H1 (cell line): ENCODE data around the gene RTP1. TPM values are rescaled to one million over a fixed set of nuclear protein-coding genes. Genes with fewer than 3 reads are reported as not detected.

Source experiments
- ATF2 ChIP-seq: IDR thresholded peaks from 2 replicates; pipeline ENCODE4 v1.6.1; 2012; ENCODE audit warnings: low read length, inconsistent platforms
- CBX5 ChIP-seq: fragments of 300-800, 300-1000 bp; sonication (generic); IDR thresholded peaks from 2 replicates; pipeline ENCODE4 v1.7.1; 2016; ENCODE audit warnings: antibody characterized with exemption, low read length, low read depth
- CEBPB ChIP-seq: IDR thresholded peaks from 2 replicates; pipeline ENCODE4 v1.6.1; 2012; ENCODE audit warnings: low read depth, low read length
- EP300 ChIP-seq, 2 experiments: IDR thresholded peaks; 1 replicate in 1 of 2; 2 replicates in 1 of 2; pipeline ENCODE4 v1.6.1; 2011 to 2012; ENCODE audit warnings: low read depth in 2 of 2, low read length in 2 of 2, mild to moderate bottlenecking in 2 of 2, borderline replicate concordance in 1 of 2, inconsistent platforms in 1 of 2, moderate library complexity in 1 of 2
- KDM4A ChIP-seq: IDR thresholded peaks from one replicate; pipeline ENCODE4 v1.7.1; 2012; ENCODE audit warnings: low read depth, mild to moderate bottlenecking, moderate library complexity, low read length, inconsistent platforms; ENCODE audit not compliant: severe bottlenecking
- polyA plus RNA-seq, 7 experiments: library from polyadenylated mRNA; depleted of rRNA in 3 of 7; stranded (reverse) in 5 of 7; unstranded in 2 of 7; fragments of >200 nt in 5 of 7; fragments of 200-250 nt in 2 of 7; gene quantifications; 1 replicate in 5 of 7; 2 replicates in 1 of 7; 4 replicates in 1 of 7; pipeline versions ENCODE4 v1.2.1 to v1.2.3, GENCODE V29; 2011 to 2013; ENCODE audit warnings: missing spikeins in 2 of 7, mixed read lengths in 2 of 7
- total RNA-seq: library from RNA; stranded (reverse); fragmentation: NEBNext Ultra II Directional; extraction: Animal tissue kit (Norgen Biotek cat#: 25700); gene quantifications from 2 replicates; pipeline ENCODE4 v1.2.1, GENCODE V29; 2021
- TF ChIP-seq, protein P1 (sequence below): fragments of 300-600 bp; sonication (generic); IDR thresholded peaks from 2 replicates; pipeline ENCODE4 v1.7.1; 2012; ENCODE audit warnings: low read length, moderate library complexity, mild to moderate bottlenecking, inconsistent platforms; ENCODE audit not compliant: insufficient replicate concordance
- TF ChIP-seq, protein P2 (sequence below): IDR thresholded peaks from 2 replicates; pipeline ENCODE4 v1.6.1; 2012; ENCODE audit warnings: inconsistent platforms

RTP1 gene
- total and polyA plus RNA-seq, 2 of the 8 experiments (the other 6 are each of a cell fraction or from before 2014, with no cell fraction given) = 2.9 to 3.0 TPM

DNA sequence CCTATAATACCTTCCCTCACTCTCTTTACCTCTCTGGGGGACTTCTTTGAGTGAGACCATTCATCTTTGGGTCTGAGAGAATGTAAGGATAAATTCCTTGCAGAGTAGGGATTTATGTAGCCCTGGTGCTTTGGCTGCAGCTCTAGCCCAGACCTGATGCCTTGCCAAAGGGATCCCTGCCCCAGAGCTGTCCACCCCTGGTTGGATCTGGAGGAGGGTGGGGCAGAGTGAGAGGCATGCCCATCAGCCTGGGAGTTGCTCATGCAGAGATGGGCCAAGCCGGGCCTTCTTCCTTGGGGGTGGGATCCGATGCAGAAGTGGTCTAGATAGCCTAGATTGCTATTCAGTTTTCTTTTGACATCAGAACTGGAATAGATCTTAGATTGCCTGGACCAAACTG lies 31.5 kb downstream of the RTP1 start (continued):
- TF ChIP-seq, protein P1, sequence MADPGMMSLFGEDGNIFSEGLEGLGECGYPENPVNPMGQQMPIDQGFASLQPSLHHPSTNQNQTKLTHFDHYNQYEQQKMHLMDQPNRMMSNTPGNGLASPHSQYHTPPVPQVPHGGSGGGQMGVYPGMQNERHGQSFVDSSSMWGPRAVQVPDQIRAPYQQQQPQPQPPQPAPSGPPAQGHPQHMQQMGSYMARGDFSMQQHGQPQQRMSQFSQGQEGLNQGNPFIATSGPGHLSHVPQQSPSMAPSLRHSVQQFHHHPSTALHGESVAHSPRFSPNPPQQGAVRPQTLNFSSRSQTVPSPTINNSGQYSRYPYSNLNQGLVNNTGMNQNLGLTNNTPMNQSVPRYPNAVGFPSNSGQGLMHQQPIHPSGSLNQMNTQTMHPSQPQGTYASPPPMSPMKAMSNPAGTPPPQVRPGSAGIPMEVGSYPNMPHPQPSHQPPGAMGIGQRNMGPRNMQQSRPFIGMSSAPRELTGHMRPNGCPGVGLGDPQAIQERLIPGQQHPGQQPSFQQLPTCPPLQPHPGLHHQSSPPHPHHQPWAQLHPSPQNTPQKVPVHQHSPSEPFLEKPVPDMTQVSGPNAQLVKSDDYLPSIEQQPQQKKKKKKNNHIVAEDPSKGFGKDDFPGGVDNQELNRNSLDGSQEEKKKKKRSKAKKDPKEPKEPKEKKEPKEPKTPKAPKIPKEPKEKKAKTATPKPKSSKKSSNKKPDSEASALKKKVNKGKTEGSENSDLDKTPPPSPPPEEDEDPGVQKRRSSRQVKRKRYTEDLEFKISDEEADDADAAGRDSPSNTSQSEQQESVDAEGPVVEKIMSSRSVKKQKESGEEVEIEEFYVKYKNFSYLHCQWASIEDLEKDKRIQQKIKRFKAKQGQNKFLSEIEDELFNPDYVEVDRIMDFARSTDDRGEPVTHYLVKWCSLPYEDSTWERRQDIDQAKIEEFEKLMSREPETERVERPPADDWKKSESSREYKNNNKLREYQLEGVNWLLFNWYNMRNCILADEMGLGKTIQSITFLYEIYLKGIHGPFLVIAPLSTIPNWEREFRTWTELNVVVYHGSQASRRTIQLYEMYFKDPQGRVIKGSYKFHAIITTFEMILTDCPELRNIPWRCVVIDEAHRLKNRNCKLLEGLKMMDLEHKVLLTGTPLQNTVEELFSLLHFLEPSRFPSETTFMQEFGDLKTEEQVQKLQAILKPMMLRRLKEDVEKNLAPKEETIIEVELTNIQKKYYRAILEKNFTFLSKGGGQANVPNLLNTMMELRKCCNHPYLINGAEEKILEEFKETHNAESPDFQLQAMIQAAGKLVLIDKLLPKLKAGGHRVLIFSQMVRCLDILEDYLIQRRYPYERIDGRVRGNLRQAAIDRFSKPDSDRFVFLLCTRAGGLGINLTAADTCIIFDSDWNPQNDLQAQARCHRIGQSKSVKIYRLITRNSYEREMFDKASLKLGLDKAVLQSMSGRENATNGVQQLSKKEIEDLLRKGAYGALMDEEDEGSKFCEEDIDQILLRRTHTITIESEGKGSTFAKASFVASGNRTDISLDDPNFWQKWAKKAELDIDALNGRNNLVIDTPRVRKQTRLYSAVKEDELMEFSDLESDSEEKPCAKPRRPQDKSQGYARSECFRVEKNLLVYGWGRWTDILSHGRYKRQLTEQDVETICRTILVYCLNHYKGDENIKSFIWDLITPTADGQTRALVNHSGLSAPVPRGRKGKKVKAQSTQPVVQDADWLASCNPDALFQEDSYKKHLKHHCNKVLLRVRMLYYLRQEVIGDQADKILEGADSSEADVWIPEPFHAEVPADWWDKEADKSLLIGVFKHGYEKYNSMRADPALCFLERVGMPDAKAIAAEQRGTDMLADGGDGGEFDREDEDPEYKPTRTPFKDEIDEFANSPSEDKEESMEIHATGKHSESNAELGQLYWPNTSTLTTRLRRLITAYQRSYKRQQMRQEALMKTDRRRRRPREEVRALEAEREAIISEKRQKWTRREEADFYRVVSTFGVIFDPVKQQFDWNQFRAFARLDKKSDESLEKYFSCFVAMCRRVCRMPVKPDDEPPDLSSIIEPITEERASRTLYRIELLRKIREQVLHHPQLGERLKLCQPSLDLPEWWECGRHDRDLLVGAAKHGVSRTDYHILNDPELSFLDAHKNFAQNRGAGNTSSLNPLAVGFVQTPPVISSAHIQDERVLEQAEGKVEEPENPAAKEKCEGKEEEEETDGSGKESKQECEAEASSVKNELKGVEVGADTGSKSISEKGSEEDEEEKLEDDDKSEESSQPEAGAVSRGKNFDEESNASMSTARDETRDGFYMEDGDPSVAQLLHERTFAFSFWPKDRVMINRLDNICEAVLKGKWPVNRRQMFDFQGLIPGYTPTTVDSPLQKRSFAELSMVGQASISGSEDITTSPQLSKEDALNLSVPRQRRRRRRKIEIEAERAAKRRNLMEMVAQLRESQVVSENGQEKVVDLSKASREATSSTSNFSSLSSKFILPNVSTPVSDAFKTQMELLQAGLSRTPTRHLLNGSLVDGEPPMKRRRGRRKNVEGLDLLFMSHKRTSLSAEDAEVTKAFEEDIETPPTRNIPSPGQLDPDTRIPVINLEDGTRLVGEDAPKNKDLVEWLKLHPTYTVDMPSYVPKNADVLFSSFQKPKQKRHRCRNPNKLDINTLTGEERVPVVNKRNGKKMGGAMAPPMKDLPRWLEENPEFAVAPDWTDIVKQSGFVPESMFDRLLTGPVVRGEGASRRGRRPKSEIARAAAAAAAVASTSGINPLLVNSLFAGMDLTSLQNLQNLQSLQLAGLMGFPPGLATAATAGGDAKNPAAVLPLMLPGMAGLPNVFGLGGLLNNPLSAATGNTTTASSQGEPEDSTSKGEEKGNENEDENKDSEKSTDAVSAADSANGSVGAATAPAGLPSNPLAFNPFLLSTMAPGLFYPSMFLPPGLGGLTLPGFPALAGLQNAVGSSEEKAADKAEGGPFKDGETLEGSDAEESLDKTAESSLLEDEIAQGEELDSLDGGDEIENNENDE = no peak
- TF ChIP-seq CBX5 (no peak), KDM4A (no peak), CEBPB (no peak), ATF2 (no peak), EP300 (IDR thresholded peaks at IDR 0.05; ENCODE audit: borderline replicate concordance in 1 of 2, low read depth in 2 of 2, low read length in 2 of 2) (no peak)
- TF ChIP-seq, protein P2, sequence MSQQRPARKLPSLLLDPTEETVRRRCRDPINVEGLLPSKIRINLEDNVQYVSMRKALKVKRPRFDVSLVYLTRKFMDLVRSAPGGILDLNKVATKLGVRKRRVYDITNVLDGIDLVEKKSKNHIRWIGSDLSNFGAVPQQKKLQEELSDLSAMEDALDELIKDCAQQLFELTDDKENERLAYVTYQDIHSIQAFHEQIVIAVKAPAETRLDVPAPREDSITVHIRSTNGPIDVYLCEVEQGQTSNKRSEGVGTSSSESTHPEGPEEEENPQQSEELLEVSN = no peak
